Measurements from ENCODE around the gene SNRNP48.

Gene SNRNP48

GRCh38 chr6:7617801-7618764, 28.1 kb downstream of the SNRNP48 start:
- DNase-seq (ENCODE audit: low read depth) = no peak
- TF ChIP-seq CTCF (IDR thresholded peaks at IDR 0.05; ENCODE audit: low read depth, low read length, missing control alignments) = peak; percentile 21
- no peak overlapping the region for H3K4me3 ChIP-seq (ENCODE audit: low read depth, low read length)

GRCh38 chr6:7621761-7622160, 31.8 kb downstream of the SNRNP48 start:
- no peak overlapping the region for H3K4me3 ChIP-seq (ENCODE audit: low read depth, low read length)
- DNase-seq (ENCODE audit: low read depth) = no peak
- no peak for TF ChIP-seq CTCF (IDR thresholded peaks at IDR 0.05; ENCODE audit: low read depth, low read length, missing control alignments)

- DNase-seq (ENCODE audit: low read depth) = no peak
- no peak for TF ChIP-seq CTCF (IDR thresholded peaks at IDR 0.05; ENCODE audit: low read depth, low read length, missing control alignments)
- H3K4me3 ChIP-seq (ENCODE audit: low read depth, low read length) = no peak overlapping the region
These were observed 35.1 kb downstream of the SNRNP48 start for GRCh38 chr6:7624796-7625710.

- no peak for DNase-seq (ENCODE audit: low read depth)
- TF ChIP-seq CTCF (IDR thresholded peaks at IDR 0.05; ENCODE audit: low read depth, low read length, missing control alignments) = no peak
- H3K4me3 ChIP-seq (ENCODE audit: low read depth, low read length) = no peak overlapping the region
These were observed 38.5 kb downstream of the SNRNP48 start for GRCh38 chr6:7628479-7628878.

- no peak for DNase-seq (ENCODE audit: low read depth)
- TF ChIP-seq CTCF (IDR thresholded peaks at IDR 0.05; ENCODE audit: low read depth, low read length, missing control alignments) = no peak
- H3K4me3 ChIP-seq (ENCODE audit: low read depth, low read length) = no peak overlapping the region
These were observed 38.9 kb downstream of the SNRNP48 start for GRCh38 chr6:7628909-7629308.

- DNase-seq (ENCODE audit: low read depth) = no peak
- no peak for TF ChIP-seq CTCF (IDR thresholded peaks at IDR 0.05; ENCODE audit: low read depth, low read length, missing control alignments)
- no peak overlapping the region for H3K4me3 ChIP-seq (ENCODE audit: low read depth, low read length)
These were observed 39.3 kb downstream of the SNRNP48 start for GRCh38 chr6:7629321-7629720.

All from GM12864 (cell line).